Caco-2 (cell line): Measurements from ENCODE around the gene ERC1. TPM values are rescaled to one million over a fixed set of nuclear protein-coding genes. Genes with fewer than 3 reads are reported as not detected.

Experiments used
- BruUV-seq: library from RNA; stranded (reverse); fragments of 400-500 nt; replicated peaks from 2 replicates; lab custom pipeline; 2021; lab: Mats Ljungman, UMichigan
- CTCF ChIA-PET: fragments of 300-600 bp; sonication (Branson Sonifier 250); formaldehyde crosslinking; loops from one replicate; lab custom pipeline; 2022; ENCODE audit warnings: antibody characterized with exemption; lab: Charles Lee
- POLR2A ChIA-PET: fragments of 300-600 bp; sonication (Branson Sonifier 250); formaldehyde crosslinking; loops from one replicate; lab custom pipeline; 2022; ENCODE audit warnings: antibody characterized with exemption; lab: Charles Lee
- DNase-seq, 2 experiments: peaks; one replicate each; pipeline versions ENCODE4 v3.0.0 to v3.0.0-alpha.2; 2020 to 2022
- H3K27me3 ChIP-seq: replicated peaks from 2 replicates; pipeline ENCODE4 v1.6.0; 2011; ENCODE audit warnings: low read length; ENCODE audit not compliant: control insufficient read depth, insufficient read depth
- H3K36me3 ChIP-seq: 2 replicates; pipeline ENCODE4 v1.5.1; 2011; ENCODE audit warnings: low read length; ENCODE audit not compliant: control insufficient read depth, insufficient read depth
- H3K4me1 ChIP-seq: fragments of 250-450 bp; sonication (Bioruptor Pico); 2 replicates; pipeline ENCODE4 v1.5.1; 2020; ENCODE audit warnings: mild to moderate bottlenecking
- H3K4me3 ChIP-seq: 2 replicates; pipeline ENCODE4 v1.5.1; 2011; ENCODE audit warnings: low read depth, mild to moderate bottlenecking, control low read depth, low read length
- H3K9me3 ChIP-seq: fragments of 250-450 bp; sonication (Bioruptor Pico); 2 replicates; pipeline ENCODE4 v1.5.1; 2020; ENCODE audit warnings: mild to moderate bottlenecking, moderate library complexity
- H3K27ac Mint-ChIP-seq: one replicate; pipeline ENCODE4 v1.8.0; 2022; ENCODE audit warnings: mixed read lengths; ENCODE audit not compliant: unreplicated experiment
- H3K27me3 Mint-ChIP-seq: one replicate; pipeline ENCODE4 v1.8.0; 2022; ENCODE audit warnings: mixed read lengths; ENCODE audit not compliant: insufficient read depth, unreplicated experiment
- H3K36me3 Mint-ChIP-seq: one replicate; pipeline ENCODE4 v1.8.0; 2022; ENCODE audit warnings: mild to moderate bottlenecking, mixed read lengths; ENCODE audit not compliant: insufficient read depth, unreplicated experiment
- H3K4me1 Mint-ChIP-seq: one replicate; pipeline ENCODE4 v1.8.0; 2022; ENCODE audit warnings: low read depth, mixed read lengths; ENCODE audit not compliant: unreplicated experiment
- H3K4me3 Mint-ChIP-seq: one replicate; pipeline ENCODE4 v1.8.0; 2022; ENCODE audit warnings: mild to moderate bottlenecking, moderate library complexity, mixed read lengths; ENCODE audit not compliant: unreplicated experiment
- H3K9me3 Mint-ChIP-seq: one replicate; pipeline ENCODE4 v1.8.0; 2022; ENCODE audit warnings: mixed read lengths; ENCODE audit not compliant: unreplicated experiment
- CTCF ChIP-seq, 2 experiments: fragments of 200-600 bp in 1 of 2; IDR thresholded peaks; 1 replicate in 1 of 2; 2 replicates in 1 of 2; pipeline versions ENCODE4 v1.5.1 to v1.8.0; 2011 to 2022; ENCODE audit warnings: antibody characterized with exemption in 1 of 2, control low read depth in 1 of 2, inconsistent platforms in 1 of 2, low read depth in 1 of 2, low read length in 1 of 2, mild to moderate bottlenecking in 1 of 2, moderate library complexity in 1 of 2; ENCODE audit not compliant: insufficient read depth in 1 of 2, severe bottlenecking in 1 of 2, unreplicated experiment in 1 of 2
- intact Hi-C: fragments of 100-400 bp; cut with micrococcal nuclease; formaldehyde crosslinking; loops from one replicate; pipeline ENCODE4 v1.10.0; 2022; ENCODE audit not compliant: unreplicated experiment
- total RNA-seq: library from RNA; stranded (reverse); gene quantifications from 2 replicates; pipeline ENCODE4 v1.2.3, GENCODE V29; 2022

ERC1 gene
- total RNA-seq, 1 experiment from 2014 or later: 88.4 TPM

GRCh38 chr12:1022032-1022970 lies 31.3 kb downstream of the ERC1 start:
- Mint-ChIP-seq H3K9me3 (no peaks in the 10 kb centered on the region), H3K4me1 (no peaks in the 10 kb centered on the region), H3K36me3 (no peaks in the 10 kb centered on the region), H3K4me3 (no peak overlapping the region), H3K27me3 (no peaks in the 10 kb centered on the region), H3K27ac (no peak overlapping the region)
- H3K36me3 ChIP-seq: no peaks in the 10 kb centered on the region
- no peak overlapping the region for H3K4me3 ChIP-seq
- intact Hi-C loops: no loop called here
- BruUV-seq: no TSS peak
- ChIA-PET POLR2A (no interaction called here), CTCF (no interaction called here)
- TF ChIP-seq CTCF (IDR thresholded peaks at IDR 0.05; ENCODE audit: insufficient read depth in 1 of 2, low read depth in 1 of 2, low read length in 1 of 2, severe bottlenecking in 1 of 2, unreplicated experiment in 1 of 2): no peak
- H3K27me3 ChIP-seq: no peaks in the 10 kb centered on the region
- no peaks in the 10 kb centered on the region for H3K4me1 ChIP-seq
- H3K9me3 ChIP-seq: no peaks in the 10 kb centered on the region
- no peak for DNase-seq

GRCh38 chr12:1030779-1031178 lies 39.8 kb downstream of the ERC1 start:
- H3K27me3 Mint-ChIP-seq: no peaks in the 10 kb centered on the region
- no peaks in the 10 kb centered on the region; the same call in 1 of the 2 replicates for H3K36me3 ChIP-seq
- no peak overlapping the region for H3K4me3 Mint-ChIP-seq
- intact Hi-C loops: no loop called here
- CTCF ChIA-PET: interaction anchor here (0.6 kb wide), 1 partner anchor 189 kb away, joined by 3 read pairs; no protein-coding TSS in a partner anchor
- H3K9me3 ChIP-seq: no peaks in the 10 kb centered on the region
- no peak overlapping the region for H3K27ac Mint-ChIP-seq
- no peak for DNase-seq
- H3K4me1 ChIP-seq: no peaks in the 10 kb centered on the region
- POLR2A ChIA-PET: no interaction called here
- no peak for TF ChIP-seq CTCF (IDR thresholded peaks at IDR 0.05; ENCODE audit: insufficient read depth in 1 of 2, low read depth in 1 of 2, low read length in 1 of 2, severe bottlenecking in 1 of 2, unreplicated experiment in 1 of 2)
- BruUV-seq: no TSS peak
- H3K36me3 Mint-ChIP-seq: peaks cover 32% of the 10 kb centered on the region
- no peaks in the 10 kb centered on the region for H3K27me3 ChIP-seq
- no peak overlapping the region for H3K4me3 ChIP-seq
- H3K4me1 Mint-ChIP-seq: no peaks in the 10 kb centered on the region
- H3K9me3 Mint-ChIP-seq: no peaks in the 10 kb centered on the region

- no peak overlapping the region for H3K27ac Mint-ChIP-seq
- Histone ChIP-seq H3K4me1 (no peaks in the 10 kb centered on the region), H3K4me3 (no peak overlapping the region), H3K9me3 (no peaks in the 10 kb centered on the region), H3K27me3 (no peaks in the 10 kb centered on the region), H3K36me3 (no peaks in the 10 kb centered on the region; the same call in 1 of the 2 replicates)
- no peak for DNase-seq
- intact Hi-C loops: no loop called here
- no TSS peak for BruUV-seq
- no peak overlapping the region for H3K4me3 Mint-ChIP-seq
- ChIA-PET CTCF (no interaction called here), POLR2A (no interaction called here)
- no peaks in the 10 kb centered on the region for H3K4me1 Mint-ChIP-seq
- peaks cover 40% of the 10 kb centered on the region for H3K36me3 Mint-ChIP-seq
- H3K9me3 Mint-ChIP-seq: no peaks in the 10 kb centered on the region
- no peaks in the 10 kb centered on the region for H3K27me3 Mint-ChIP-seq
- no peak for TF ChIP-seq CTCF (IDR thresholded peaks at IDR 0.05; ENCODE audit: insufficient read depth in 1 of 2, low read depth in 1 of 2, low read length in 1 of 2, severe bottlenecking in 1 of 2, unreplicated experiment in 1 of 2)
These were observed 43.2 kb downstream of the ERC1 start for GRCh38 chr12:1034243-1034642.
